ENCODE data around the gene SHISA7. TPM values are rescaled to one million over a fixed set of nuclear protein-coding genes. Genes with fewer than 3 reads are reported as not detected.

The SHISA7 gene
- total RNA-seq, 2 experiments from 2014 or later = not detected

DNA sequence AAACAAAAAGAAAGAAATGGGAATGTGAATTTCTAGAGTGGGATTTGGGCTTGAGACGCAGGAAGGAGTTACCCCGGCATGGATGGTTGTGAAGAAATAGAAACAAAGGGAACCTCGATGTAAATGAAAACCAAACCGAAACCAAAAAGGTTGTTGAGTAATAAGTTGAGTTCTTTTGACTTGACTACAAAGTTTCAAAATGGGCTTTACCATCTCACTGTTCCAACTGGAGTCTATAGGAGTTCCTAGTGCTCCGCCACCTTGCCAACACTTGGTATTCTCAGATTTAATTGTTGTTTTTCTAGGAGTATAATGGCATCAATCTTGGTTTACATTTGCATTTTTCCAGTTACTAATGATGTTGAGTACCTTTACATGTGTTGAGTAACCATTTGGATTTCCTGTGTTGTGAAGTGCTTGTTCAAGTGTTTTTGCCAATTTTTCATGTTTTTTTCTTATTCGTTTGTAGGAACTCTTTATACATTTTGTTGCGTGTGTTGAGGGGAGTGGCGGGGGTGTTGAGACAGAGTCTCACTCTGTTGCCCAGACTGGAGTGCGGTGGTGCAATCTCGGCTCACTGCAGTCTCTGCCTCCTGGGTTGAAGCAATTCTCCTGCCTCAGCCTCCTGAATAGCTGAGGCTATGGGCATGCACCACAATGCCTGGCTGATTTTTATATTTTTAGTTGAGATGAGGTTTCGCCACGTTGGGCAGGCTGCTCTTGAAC lies 44.7 kb downstream of the SHISA7 start:
- no peaks in the 10 kb centered on the region for H3K9me3 Mint-ChIP-seq
- H3K27ac Mint-ChIP-seq = no peak overlapping the region
- peaks cover 25% of the 10 kb centered on the region for H3K36me3 Mint-ChIP-seq (ENCODE audit: low read depth)
- H3K27me3 Mint-ChIP-seq (ENCODE audit: low read depth) = no peaks in the 10 kb centered on the region
- no peak for DNase-seq
- peaks cover 18% of the 10 kb centered on the region for H3K4me1 Mint-ChIP-seq (ENCODE audit: low read depth)
- no peak overlapping the region for H3K4me3 Mint-ChIP-seq
- intact Hi-C loops (cut with micrococcal nuclease) = no loop called here
- CTCF ChIA-PET = no interaction called here

DNA sequence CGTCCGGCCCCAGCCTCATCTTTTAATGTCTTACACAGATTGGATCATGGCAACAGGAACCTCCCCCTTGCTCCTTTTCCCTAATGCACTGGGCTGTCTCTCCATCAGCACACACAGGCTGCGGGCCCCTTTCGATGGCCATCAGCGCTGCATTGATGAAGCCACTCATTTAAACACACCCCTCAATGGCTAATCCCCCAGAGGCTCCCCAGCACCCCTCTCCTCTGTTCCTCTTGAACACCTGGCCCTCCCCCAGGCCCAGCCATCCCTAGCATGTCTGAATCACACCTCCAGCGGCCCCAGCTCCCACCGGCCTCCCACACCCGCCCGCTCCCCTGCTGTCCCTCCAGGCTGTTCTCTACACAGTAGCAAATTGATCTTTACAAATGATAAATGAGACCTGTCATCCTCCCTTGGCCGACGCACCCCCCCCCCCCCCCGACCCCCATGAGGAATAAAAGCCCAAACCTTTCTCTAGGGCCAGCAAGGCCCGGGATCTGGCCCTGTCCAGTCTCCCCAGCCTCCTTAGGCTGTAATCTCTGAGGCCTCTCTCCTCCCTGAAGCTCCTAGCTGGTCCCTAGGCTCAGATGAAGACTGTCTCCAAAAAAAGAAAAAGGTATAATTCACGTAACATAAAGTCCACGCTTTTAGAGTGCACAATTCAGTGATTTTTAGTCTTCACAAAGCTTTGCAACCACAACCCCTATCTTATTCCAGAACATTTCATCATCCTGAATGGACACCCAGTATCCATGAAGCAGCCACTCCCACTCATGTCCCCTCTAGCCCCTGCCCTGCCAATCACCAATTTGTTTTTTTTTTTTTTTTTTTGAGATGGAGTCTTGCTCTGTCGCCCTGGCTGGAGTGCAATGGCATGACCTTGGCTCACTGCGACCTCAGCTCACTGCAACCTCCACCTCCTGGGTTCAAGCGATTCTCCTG lies 50.0 kb downstream of the SHISA7 start:
- Mint-ChIP-seq H3K9me3 (no peaks in the 10 kb centered on the region), H3K36me3 (ENCODE audit: low read depth) (peaks cover 21% of the 10 kb centered on the region), H3K27ac (no peak overlapping the region), H3K27me3 (ENCODE audit: low read depth) (no peaks in the 10 kb centered on the region), H3K4me1 (ENCODE audit: low read depth) (peaks cover 31% of the 10 kb centered on the region), H3K4me3 (no peak overlapping the region)
- intact Hi-C loops (cut with micrococcal nuclease) = no loop called here
- CTCF ChIA-PET = no interaction called here
- DNase-seq = no peak

DNA sequence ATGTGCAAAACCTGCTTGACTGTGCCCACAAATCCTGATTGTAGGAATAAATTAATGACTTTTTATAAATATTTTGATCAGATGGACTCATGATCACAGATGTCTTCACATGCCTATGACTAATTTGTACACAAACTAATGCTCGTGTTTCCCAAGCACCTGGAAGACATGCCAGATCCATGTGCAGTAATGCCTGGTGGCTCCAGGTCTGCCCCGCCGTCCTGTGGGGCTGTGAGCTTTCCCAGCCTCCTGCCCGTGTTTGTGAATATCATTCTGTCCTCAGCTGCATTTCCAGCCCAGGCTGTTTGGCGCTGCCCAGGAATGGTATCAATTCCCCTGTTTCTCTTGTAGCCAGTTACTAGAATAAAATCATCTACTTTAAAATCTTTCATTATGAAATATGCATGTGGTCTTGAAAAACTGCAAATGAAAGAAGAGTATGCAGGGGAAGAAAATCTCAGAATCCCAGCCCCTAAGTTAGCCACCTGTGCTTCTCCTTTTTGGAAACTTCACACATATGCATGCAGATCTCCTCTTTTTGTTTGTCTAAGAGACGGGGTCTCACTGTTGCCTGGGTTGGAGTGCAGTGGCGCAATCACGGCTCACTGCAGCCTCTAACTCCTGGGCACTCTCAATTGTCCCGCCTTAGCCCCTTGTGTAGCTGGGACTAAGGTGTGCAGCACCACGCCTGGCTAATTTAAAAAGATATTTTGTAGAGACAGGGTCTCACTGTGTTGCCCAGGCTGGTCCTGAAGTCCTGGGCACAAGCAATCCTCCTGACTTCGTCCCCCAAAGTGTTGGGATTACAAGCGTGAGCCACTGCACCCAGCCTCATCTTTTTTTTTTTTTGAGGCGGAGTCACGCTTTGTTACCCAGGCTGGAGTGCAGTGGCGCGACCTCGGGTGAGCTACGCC lies 51.1 kb downstream of the SHISA7 start:
- peaks cover 35% of the 10 kb centered on the region for H3K4me1 Mint-ChIP-seq (ENCODE audit: low read depth)
- H3K27ac Mint-ChIP-seq = no peak overlapping the region
- intact Hi-C loops (cut with micrococcal nuclease) = no loop called here
- CTCF ChIA-PET = no interaction called here
- no peaks in the 10 kb centered on the region for H3K9me3 Mint-ChIP-seq
- peaks cover 32% of the 10 kb centered on the region for H3K36me3 Mint-ChIP-seq (ENCODE audit: low read depth)
- no peak overlapping the region for H3K4me3 Mint-ChIP-seq
- no peaks in the 10 kb centered on the region for H3K27me3 Mint-ChIP-seq (ENCODE audit: low read depth)
- DNase-seq = no peak

DNA sequence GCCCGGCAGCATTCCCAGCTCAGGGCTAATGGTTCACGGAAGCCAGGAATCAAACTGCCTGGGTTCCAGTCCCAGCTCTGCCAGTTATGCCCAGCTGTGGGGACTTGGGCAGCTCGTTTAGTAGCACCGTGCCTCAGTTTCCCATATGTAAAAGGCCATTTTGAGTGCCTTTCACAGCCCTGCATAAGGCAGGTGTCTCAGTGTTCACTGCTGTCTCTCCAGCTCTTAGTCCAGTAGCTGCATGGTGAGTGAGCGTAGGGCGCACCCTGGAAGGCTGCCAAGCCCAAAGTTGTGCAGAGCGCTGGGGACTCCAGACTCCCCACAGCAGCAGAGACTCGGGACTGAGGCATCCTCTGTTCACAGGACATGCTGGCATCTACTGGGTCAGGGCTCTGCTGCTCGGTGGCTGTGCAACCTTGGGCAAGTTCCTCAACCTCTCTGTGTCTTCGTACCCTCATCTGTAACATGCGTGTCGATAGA lies 51.9 kb downstream of the SHISA7 start:
- intact Hi-C loops (cut with micrococcal nuclease) = no loop called here
- CTCF ChIA-PET = interaction anchor here (0.6 kb wide), 1 partner anchor 31 kb away, joined by 5 read pairs; no protein-coding TSS in a partner anchor
- H3K4me1 Mint-ChIP-seq (ENCODE audit: low read depth) = peaks cover 42% of the 10 kb centered on the region
- DNase-seq = no peak
- peaks cover 40% of the 10 kb centered on the region for H3K36me3 Mint-ChIP-seq (ENCODE audit: low read depth)
- H3K4me3 Mint-ChIP-seq = no peak overlapping the region
- H3K9me3 Mint-ChIP-seq = no peaks in the 10 kb centered on the region
- no peak overlapping the region for H3K27ac Mint-ChIP-seq
- H3K27me3 Mint-ChIP-seq (ENCODE audit: low read depth) = no peaks in the 10 kb centered on the region

DNA sequence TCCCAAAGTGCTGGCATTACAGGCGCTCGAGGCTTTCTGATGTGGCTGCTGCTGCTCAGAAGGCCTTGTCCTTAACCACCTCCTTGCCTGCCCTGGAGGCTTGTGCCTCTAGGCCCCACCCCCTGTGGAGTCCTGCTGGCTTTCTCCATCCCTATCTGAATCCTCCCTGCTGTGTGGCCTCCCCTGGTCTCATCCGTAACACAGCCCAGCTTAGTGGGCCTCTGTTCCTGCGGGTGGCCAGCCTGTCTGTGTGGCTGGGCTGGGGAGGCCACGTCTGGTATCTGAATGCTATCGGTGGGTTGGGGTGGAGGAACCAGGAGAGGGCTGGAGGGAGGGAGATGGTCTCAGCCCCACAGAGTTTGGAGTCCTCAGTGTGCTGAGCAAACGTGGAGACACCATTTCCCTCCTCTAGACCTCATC lies 52.6 kb downstream of the SHISA7 start:
- peak overlapping the region; percentile 5 for H3K27ac Mint-ChIP-seq
- intact Hi-C loops (cut with micrococcal nuclease) = no loop called here
- CTCF ChIA-PET = no interaction called here
- no peaks in the 10 kb centered on the region for H3K27me3 Mint-ChIP-seq (ENCODE audit: low read depth)
- H3K9me3 Mint-ChIP-seq = no peaks in the 10 kb centered on the region
- DNase-seq = no peak
- peaks cover 46% of the 10 kb centered on the region for H3K36me3 Mint-ChIP-seq (ENCODE audit: low read depth)
- peaks cover 43% of the 10 kb centered on the region for H3K4me1 Mint-ChIP-seq (ENCODE audit: low read depth)
- H3K4me3 Mint-ChIP-seq = no peak overlapping the region

DNA sequence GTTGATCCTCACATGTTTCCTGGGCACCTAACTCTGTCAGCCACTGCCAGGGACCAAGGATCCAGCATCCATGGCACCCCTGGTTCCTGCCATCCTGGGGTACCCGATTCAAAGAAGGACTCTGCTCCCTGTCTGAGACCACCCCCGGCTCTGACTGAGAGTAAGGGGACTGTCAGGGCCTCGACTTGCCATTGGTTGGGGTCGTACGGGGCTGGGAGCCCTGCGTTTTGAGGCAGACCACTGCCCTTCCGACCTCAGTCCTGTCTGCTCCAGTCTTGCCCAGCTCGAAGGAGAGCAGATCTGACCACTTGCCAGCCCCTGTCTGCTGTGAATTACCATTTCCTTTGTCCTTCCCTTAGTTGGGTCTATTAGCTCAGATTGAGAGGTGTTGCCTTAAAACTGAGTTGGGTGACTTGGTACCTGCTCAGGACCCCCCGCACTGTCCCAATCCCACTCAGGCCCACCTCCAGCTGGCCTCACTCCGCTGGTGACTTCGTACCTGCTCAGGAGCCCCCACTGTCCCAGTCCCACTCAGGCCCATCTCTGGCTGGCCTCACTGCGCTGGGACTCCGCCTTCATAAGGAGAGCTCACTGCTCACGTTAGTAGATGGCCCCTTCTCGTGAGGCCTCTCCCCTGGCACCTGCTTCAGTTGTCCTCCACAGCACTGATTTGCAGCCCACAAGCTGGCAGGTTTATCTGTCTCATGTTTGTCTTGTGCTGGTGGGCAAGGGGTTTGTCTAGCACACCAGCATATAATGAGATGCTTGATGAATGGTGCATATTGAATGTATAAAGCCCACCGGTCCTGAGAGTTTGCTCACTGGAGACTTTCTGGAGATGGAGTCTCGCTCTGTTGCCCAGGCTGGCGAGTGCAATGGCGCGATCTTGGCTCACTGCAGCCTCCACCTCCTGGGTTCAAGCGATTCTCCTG lies 53.4 kb downstream of the SHISA7 start:
- peaks cover 43% of the 10 kb centered on the region for H3K4me1 Mint-ChIP-seq (ENCODE audit: low read depth)

DNA sequence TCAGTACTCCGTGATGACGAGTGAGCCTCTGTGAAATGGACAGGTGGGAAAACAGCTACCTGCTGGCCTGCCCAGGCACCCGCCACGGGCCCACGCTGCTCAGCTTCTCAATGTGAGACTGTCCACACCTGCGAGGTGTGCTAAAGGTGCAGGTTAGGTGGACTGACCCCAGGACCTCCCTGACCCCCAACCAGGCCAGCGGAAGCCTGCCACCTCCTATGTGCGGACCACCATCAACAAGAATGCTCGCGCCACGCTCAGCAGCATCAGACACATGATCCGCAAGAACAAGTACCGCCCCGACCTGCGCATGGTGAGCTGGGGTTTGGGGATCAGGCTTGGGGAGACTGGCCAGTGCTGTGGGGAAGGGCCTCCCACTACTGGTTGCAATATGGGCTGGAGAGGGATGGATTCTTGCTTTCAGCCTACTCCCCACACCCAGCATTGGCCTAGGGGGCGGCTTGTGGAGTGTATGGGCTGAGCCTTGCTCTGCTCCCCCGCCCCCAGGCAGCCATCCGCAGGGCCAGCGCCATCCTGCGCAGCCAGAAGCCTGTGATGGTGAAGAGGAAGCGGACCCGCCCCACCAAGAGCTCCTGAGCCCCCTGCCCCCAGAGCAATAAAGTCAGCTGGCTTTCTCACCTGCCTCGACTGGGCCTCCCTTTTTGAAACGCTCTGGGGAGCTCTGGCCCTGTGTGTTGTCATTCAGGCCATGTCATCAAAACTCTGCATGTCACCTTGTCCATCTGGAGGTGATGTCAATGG lies 55.2 kb downstream of the SHISA7 start:
- Mint-ChIP-seq H3K27ac (peak overlapping the region; percentile 65), H3K4me3 (peak overlapping the region; percentile 100), H3K9me3 (no peaks in the 10 kb centered on the region), H3K27me3 (ENCODE audit: low read depth) (no peaks in the 10 kb centered on the region), H3K4me1 (ENCODE audit: low read depth) (peaks cover 50% of the 10 kb centered on the region), H3K36me3 (ENCODE audit: low read depth) (peaks cover 46% of the 10 kb centered on the region)
- intact Hi-C loops (cut with micrococcal nuclease) = loop anchor here (5.0 kb wide), 2 partner anchors 254 to 926 kb away; partner anchors contain the start of genes LENG9, ZNF580 and ZNF581
- CTCF ChIA-PET = interaction anchor here (1.4 kb wide), 1 partner anchor 86 kb away, joined by 4 read pairs; no protein-coding TSS in a partner anchor
- DNase-seq = no peak

More for the DNA sequence above, 53.4 kb downstream of the SHISA7 start:
- CTCF ChIA-PET = interaction anchor here (0.6 kb wide), 2 partner anchors 15 to 957 kb away, joined by 3 read pairs; no protein-coding TSS in a partner anchor
- intact Hi-C loops (cut with micrococcal nuclease) = loop anchor here (5.0 kb wide), 2 partner anchors 253 to 927 kb away; partner anchors contain the start of genes LENG9, ZNF580 and ZNF581
- H3K27me3 Mint-ChIP-seq (ENCODE audit: low read depth) = no peaks in the 10 kb centered on the region
- no peaks in the 10 kb centered on the region for H3K9me3 Mint-ChIP-seq
- peak overlapping the region; percentile 63 for H3K27ac Mint-ChIP-seq
- H3K36me3 Mint-ChIP-seq (ENCODE audit: low read depth) = peaks cover 46% of the 10 kb centered on the region
- H3K4me3 Mint-ChIP-seq = peak overlapping the region; percentile 26
- DNase-seq = no peak

DNA sequence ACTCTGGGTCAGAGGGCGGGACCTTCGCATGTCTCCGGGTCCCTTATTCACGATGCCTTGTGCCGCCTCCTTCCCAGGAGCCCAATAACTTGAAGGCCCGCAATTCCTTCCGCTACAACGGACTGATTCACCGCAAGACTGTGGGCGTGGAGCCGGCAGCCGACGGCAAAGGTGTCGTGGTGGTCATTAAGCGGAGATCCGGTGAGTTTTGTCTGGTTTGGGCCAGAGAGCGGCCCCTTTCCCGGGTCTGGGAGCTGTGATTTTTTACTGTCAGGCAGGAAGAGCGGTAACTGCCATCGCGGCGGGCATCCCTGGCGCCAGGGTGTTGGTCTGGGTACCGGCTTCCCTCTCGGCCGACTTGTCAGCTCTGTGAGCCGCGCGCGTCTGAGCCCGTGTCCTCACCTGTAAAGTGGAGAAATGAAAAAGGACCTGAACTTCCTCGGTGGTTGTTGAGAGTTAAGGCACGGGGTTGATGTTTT lies 56.6 kb downstream of the SHISA7 start:
- Mint-ChIP-seq H3K36me3 (ENCODE audit: low read depth) (peaks cover 46% of the 10 kb centered on the region), H3K9me3 (no peaks in the 10 kb centered on the region), H3K27ac (peak overlapping the region; percentile 97), H3K4me3 (peak overlapping the region; percentile 100), H3K27me3 (ENCODE audit: low read depth) (no peaks in the 10 kb centered on the region), H3K4me1 (ENCODE audit: low read depth) (peaks cover 59% of the 10 kb centered on the region)
- CTCF ChIA-PET = no interaction called here
- intact Hi-C loops (cut with micrococcal nuclease) = loop anchor here (5.0 kb wide), 2 partner anchors 256 to 924 kb away; partner anchors contain the start of genes LENG9, ZNF580 and ZNF581
- peak; percentile 22 for DNase-seq

DNA sequence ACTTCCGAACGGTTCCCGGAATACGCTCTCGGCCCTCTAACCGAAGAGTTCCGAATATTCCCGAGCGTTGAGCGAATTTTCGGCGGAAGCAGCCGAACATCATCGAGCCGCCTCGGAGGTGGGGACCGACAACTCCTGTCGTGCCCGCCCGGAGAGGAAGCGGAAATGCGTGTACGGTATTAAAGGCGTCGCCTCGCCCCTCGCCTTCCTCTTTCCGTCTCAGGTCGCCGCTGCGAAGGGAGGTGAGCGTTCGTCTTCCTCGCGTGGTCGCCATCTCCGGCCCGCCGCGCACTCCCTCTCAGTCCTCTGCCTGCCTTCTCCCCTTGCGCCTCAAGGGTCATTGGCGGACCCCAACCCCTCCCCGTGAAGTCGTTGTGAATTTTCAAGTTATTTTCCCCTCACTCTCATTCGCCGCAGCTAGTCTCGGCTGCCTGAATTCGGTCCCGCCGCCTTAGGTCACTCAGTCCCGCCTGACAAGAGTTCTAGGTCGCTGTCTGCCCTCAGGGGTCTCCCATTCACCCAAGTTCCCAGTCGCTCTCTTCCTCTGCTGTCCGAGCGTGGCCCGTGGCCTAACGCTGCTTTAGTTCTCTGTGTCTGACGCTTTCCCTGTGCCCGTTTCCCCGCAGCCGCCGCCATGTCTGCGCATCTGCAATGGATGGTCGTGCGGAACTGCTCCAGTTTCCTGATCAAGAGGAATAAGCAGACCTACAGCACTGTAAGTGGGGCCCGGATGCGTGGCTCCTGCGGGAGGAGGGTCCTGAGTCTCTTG lies 57.2 kb downstream of the SHISA7 start, which contains the start of gene RPL28:
Gene RPL28 (plus strand): TSS at position 209 of the 769 bp plus-strand sequence. CDS start 426 bp downstream, at position 635.
- Mint-ChIP-seq H3K9me3 (no peaks in the 10 kb centered on the region), H3K4me1 (ENCODE audit: low read depth) (peaks cover 59% of the 10 kb centered on the region), H3K27me3 (ENCODE audit: low read depth) (no peaks in the 10 kb centered on the region), H3K4me3 (peak within 1 kb of the TSS; percentile 100), H3K27ac (peak within 1 kb of the TSS; percentile 97), H3K36me3 (ENCODE audit: low read depth) (peaks cover 46% of the 10 kb centered on the region)
- intact Hi-C loops (cut with micrococcal nuclease) = loop anchor here (1.0 to 5.0 kb wide), 10 partner anchors 22 to 924 kb away; partner anchors contain the start of genes FIZ1, HSPBP1, KMT5C and LENG9
- CTCF ChIA-PET = no interaction called here
- DNase-seq = peak; percentile 99
